Measurements from ENCODE around the gene SLC41A3. TPM values are rescaled to one million over a fixed set of nuclear protein-coding genes. Genes with fewer than 3 reads are reported as not detected.
A peak's percentile ranks its signal among the peaks of the same experiment; 100 is the strongest.

SLC41A3 gene
- total and polyA plus RNA-seq, 4 donors, result 9.3 to 19.8 (median 12.7) TPM

- WGBS, result 75% methylated on average over 14 of the region's 14 CpGs
- no peak overlapping the region for H3K9ac ChIP-seq (ENCODE audit: low read depth in 1 of 2, low read length in 2 of 2)
- DNase-seq (ENCODE audit: low spot score), result no peak
- no peaks in the 10 kb centered on the region for H3K4me1 ChIP-seq (ENCODE audit: control insufficient read depth in 4 of 4, insufficient read depth in 4 of 4, low read length in 3 of 4)
- peak; percentile 14 for TF ChIP-seq NR2F2 (IDR thresholded peaks at IDR 0.05)
- no peak for TF ChIP-seq SP1 (IDR thresholded peaks at IDR 0.05)
- H3K27ac ChIP-seq (ENCODE audit: low read depth in 1 of 2, low read length in 2 of 2), result no peak overlapping the region
- H3K4me3 ChIP-seq (ENCODE audit: low read depth in 1 of 3, low read length in 3 of 3), result no peak overlapping the region
- no peaks in the 10 kb centered on the region for H3K9me3 ChIP-seq (ENCODE audit: control insufficient read depth in 4 of 4, low read length in 3 of 4)
- no peaks in the 10 kb centered on the region for H3K36me3 ChIP-seq (ENCODE audit: control insufficient read depth in 4 of 4, insufficient read depth in 3 of 4, low read depth in 1 of 4, low read length in 3 of 4)
- no peaks in the 10 kb centered on the region for H3K27me3 ChIP-seq (ENCODE audit: control insufficient read depth in 4 of 4, insufficient read depth in 4 of 4, low read length in 3 of 4)
Measured at GRCh38 chr3:126056681-126057500, 27.0 kb downstream of the SLC41A3 start.

DNA sequence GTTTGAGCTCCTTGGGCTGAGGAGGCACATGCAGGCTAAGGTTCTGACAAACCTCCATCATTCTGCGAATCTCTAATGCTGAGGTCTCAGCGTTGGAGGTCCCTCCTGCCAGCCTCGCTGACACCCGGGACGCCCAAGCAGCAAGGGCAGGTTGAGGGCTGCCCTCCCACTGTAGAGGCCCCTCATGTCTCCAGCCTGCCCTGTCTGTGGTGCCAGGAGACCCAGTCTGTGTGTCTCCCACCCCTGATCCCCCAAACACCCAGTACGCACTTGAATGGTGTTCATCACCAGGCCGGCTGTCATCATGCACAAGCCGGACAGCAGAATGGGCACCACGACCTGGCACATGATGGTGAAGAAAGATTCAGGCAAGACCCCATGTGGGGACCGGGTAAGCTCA, 27.8 kb downstream of the SLC41A3 start:
- no peaks in the 10 kb centered on the region for H3K27me3 ChIP-seq (ENCODE audit: control insufficient read depth in 4 of 4, insufficient read depth in 4 of 4, low read length in 3 of 4)
- no peak for DNase-seq (ENCODE audit: low spot score)
- no peak overlapping the region for H3K9ac ChIP-seq (ENCODE audit: low read depth in 1 of 2, low read length in 2 of 2)
- no peaks in the 10 kb centered on the region for H3K4me1 ChIP-seq (ENCODE audit: control insufficient read depth in 4 of 4, insufficient read depth in 4 of 4, low read length in 3 of 4)
- no peaks in the 10 kb centered on the region for H3K36me3 ChIP-seq (ENCODE audit: control insufficient read depth in 4 of 4, insufficient read depth in 3 of 4, low read depth in 1 of 4, low read length in 3 of 4)
- H3K27ac ChIP-seq (ENCODE audit: low read depth in 1 of 2, low read length in 2 of 2), result no peak overlapping the region
- TF ChIP-seq TAF1 (conservative IDR thresholded peaks at IDR 0.05) (no peak), REST (IDR thresholded peaks at IDR 0.05) (no peak), HNF4G (IDR thresholded peaks at IDR 0.05) (no peak)
- no peaks in the 10 kb centered on the region for H3K9me3 ChIP-seq (ENCODE audit: control insufficient read depth in 4 of 4, low read length in 3 of 4)
- H3K4me3 ChIP-seq (ENCODE audit: low read depth in 1 of 3, low read length in 3 of 3), result no peak overlapping the region
- 97% methylated on average over 10 of the region's 10 CpGs for WGBS

DNA sequence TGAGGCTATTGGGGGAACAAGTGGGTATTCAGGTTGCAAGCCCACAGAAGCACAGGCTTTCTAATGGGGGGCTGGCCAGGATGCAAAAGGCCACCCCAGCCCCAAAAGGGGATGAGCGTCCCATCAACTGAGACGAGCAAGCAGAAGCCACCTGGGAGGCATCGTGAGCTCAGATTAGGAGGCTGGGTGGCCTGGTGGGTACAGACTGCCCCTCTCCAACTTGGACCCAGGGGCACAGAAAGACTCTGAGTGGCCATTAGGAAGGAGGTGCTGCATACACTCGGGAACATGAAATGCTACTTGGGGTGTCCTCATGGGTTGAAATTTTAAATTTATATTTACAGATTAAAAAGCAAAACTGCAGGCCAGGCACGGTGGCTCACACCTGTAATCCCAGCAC, 29.1 kb downstream of the SLC41A3 start:
- no peak overlapping the region for H3K27ac ChIP-seq (ENCODE audit: low read depth in 1 of 2, low read length in 2 of 2)
- H3K4me1 ChIP-seq (ENCODE audit: control insufficient read depth in 4 of 4, insufficient read depth in 4 of 4, low read length in 3 of 4), result no peaks in the 10 kb centered on the region
- H3K27me3 ChIP-seq (ENCODE audit: control insufficient read depth in 4 of 4, insufficient read depth in 4 of 4, low read length in 3 of 4), result no peaks in the 10 kb centered on the region
- no peak overlapping the region for H3K4me3 ChIP-seq (ENCODE audit: low read depth in 1 of 3, low read length in 3 of 3)
- H3K9me3 ChIP-seq (ENCODE audit: control insufficient read depth in 4 of 4, low read length in 3 of 4), result no peaks in the 10 kb centered on the region
- no peak for DNase-seq (ENCODE audit: low spot score)
- H3K9ac ChIP-seq (ENCODE audit: low read depth in 1 of 2, low read length in 2 of 2), result no peak overlapping the region
- 96% methylated on average over 5 of the region's 5 CpGs for WGBS
- TF ChIP-seq, protein P1, sequence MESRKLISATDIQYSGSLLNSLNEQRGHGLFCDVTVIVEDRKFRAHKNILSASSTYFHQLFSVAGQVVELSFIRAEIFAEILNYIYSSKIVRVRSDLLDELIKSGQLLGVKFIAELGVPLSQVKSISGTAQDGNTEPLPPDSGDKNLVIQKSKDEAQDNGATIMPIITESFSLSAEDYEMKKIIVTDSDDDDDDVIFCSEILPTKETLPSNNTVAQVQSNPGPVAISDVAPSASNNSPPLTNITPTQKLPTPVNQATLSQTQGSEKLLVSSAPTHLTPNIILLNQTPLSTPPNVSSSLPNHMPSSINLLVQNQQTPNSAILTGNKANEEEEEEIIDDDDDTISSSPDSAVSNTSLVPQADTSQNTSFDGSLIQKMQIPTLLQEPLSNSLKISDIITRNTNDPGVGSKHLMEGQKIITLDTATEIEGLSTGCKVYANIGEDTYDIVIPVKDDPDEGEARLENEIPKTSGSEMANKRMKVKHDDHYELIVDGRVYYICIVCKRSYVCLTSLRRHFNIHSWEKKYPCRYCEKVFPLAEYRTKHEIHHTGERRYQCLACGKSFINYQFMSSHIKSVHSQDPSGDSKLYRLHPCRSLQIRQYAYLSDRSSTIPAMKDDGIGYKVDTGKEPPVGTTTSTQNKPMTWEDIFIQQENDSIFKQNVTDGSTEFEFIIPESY (IDR thresholded peaks at IDR 0.05), result no peak
- TF ChIP-seq, protein P2, sequence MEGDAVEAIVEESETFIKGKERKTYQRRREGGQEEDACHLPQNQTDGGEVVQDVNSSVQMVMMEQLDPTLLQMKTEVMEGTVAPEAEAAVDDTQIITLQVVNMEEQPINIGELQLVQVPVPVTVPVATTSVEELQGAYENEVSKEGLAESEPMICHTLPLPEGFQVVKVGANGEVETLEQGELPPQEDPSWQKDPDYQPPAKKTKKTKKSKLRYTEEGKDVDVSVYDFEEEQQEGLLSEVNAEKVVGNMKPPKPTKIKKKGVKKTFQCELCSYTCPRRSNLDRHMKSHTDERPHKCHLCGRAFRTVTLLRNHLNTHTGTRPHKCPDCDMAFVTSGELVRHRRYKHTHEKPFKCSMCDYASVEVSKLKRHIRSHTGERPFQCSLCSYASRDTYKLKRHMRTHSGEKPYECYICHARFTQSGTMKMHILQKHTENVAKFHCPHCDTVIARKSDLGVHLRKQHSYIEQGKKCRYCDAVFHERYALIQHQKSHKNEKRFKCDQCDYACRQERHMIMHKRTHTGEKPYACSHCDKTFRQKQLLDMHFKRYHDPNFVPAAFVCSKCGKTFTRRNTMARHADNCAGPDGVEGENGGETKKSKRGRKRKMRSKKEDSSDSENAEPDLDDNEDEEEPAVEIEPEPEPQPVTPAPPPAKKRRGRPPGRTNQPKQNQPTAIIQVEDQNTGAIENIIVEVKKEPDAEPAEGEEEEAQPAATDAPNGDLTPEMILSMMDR (IDR thresholded peaks at IDR 0.05; ENCODE audit: low read depth, low read length, missing input control), result no peak
- TF ChIP-seq REST (IDR thresholded peaks at IDR 0.05) (no peak), YY1 (IDR thresholded peaks at IDR 0.05) (no peak)
- H3K36me3 ChIP-seq (ENCODE audit: control insufficient read depth in 4 of 4, insufficient read depth in 3 of 4, low read depth in 1 of 4, low read length in 3 of 4), result no peaks in the 10 kb centered on the region

Measured in liver (tissue), 9 donors.